ENCODE results near the gene SLX9. TPM values are rescaled to one million over a fixed set of nuclear protein-coding genes. Genes with fewer than 3 reads are reported as not detected.

Gene SLX9
- total RNA-seq, 1 experiment from 2014 or later = 77.2 TPM

DNA sequence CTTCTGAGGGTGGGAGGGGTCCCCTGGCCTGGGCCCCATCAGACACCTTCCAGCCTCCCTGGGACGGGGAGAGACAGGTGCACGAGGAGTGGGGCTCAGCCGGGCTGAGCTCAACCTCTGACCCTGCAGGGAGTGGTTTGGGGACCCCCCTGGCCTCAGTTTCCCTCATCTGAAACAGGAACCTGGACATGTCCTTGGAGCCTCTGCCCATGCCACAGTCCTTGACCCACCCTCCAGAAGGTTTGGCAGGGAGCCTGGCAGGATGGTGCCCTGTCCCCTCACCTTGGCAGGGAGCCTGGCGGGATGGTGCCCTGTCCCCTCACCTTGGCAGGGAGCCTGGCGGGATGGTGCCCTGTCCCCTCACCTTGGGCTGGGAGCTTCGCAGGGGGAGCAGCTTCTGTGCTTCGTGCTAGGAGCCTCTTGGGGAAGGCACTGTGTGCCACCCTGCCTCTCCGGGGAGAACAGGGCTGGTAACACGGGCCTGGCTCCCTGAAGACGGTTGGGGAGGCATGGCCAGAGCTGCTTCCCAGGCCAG, 58.3 kb downstream of the SLX9 start (continued):
- TF ChIP-seq FOXK1 (CRISPR knock-in tag; IDR thresholded peaks at IDR 0.05) = no peak
- no peak for TF ChIP-seq NFATC4 (CRISPR knock-in tag; IDR thresholded peaks at IDR 0.05)

GRCh38 chr21:44998621-44999427, 59.0 kb downstream of the SLX9 start:
- Mint-ChIP-seq H3K4me1 (0 out of 2 replicates have a peak, but pooled peaks cover 2% of the 10 kb centered on the region), H3K27me3 (ENCODE audit: low read depth) (no peaks in the 10 kb centered on the region), H3K4me3 (no peak overlapping the region), H3K27ac (no peak overlapping the region), H3K36me3 (no peaks in the 10 kb centered on the region), H3K9me3 (no peaks in the 10 kb centered on the region)
- ChIA-PET CTCF (interaction anchor here (0.8 to 1.0 kb wide), 4 partner anchors 22 to 138 kb away, joined by 3 to 8 read pairs (median 4); no protein-coding TSS in a partner anchor), POLR2A (no interaction called here)
- TF ChIP-seq ZNF263 (CRISPR knock-in tag; IDR thresholded peaks at IDR 0.05; ENCODE audit: low read depth) = no peak
- no peak for TF ChIP-seq ETV6 (CRISPR knock-in tag; IDR thresholded peaks at IDR 0.05)
- no peak for ATAC-seq
- DNase-seq (ENCODE audit: low spot score) = no peak

- 0 out of 2 replicates have a peak, but pooled peaks cover 2% of the 10 kb centered on the region for H3K4me1 Mint-ChIP-seq
- CTCF ChIA-PET = interaction anchor here (0.8 to 1.0 kb wide), 4 partner anchors 23 to 138 kb away, joined by 3 to 8 read pairs (median 4); no protein-coding TSS in a partner anchor
These were observed 59.7 kb downstream of the SLX9 start for GRCh38 chr21:44999428-44999971.

More at GRCh38 chr21:44999428-44999971, 59.7 kb downstream of the SLX9 start:
- Mint-ChIP-seq H3K36me3 (no peaks in the 10 kb centered on the region), H3K27ac (no peak overlapping the region), H3K4me3 (no peak overlapping the region), H3K27me3 (ENCODE audit: low read depth) (no peaks in the 10 kb centered on the region), H3K9me3 (no peaks in the 10 kb centered on the region)
- no peak for DNase-seq (ENCODE audit: low spot score)
- ATAC-seq = no peak
- POLR2A ChIA-PET = no interaction called here
- TF ChIP-seq EMX1 (CRISPR knock-in tag; IDR thresholded peaks at IDR 0.05) = no peak
- no peak for TF ChIP-seq GTF2I (CRISPR knock-in tag; conservative IDR thresholded peaks at IDR 0.05)
- TF ChIP-seq NFE2L1 (CRISPR knock-in tag; IDR thresholded peaks at IDR 0.05) = no peak
- TF ChIP-seq, protein P1, sequence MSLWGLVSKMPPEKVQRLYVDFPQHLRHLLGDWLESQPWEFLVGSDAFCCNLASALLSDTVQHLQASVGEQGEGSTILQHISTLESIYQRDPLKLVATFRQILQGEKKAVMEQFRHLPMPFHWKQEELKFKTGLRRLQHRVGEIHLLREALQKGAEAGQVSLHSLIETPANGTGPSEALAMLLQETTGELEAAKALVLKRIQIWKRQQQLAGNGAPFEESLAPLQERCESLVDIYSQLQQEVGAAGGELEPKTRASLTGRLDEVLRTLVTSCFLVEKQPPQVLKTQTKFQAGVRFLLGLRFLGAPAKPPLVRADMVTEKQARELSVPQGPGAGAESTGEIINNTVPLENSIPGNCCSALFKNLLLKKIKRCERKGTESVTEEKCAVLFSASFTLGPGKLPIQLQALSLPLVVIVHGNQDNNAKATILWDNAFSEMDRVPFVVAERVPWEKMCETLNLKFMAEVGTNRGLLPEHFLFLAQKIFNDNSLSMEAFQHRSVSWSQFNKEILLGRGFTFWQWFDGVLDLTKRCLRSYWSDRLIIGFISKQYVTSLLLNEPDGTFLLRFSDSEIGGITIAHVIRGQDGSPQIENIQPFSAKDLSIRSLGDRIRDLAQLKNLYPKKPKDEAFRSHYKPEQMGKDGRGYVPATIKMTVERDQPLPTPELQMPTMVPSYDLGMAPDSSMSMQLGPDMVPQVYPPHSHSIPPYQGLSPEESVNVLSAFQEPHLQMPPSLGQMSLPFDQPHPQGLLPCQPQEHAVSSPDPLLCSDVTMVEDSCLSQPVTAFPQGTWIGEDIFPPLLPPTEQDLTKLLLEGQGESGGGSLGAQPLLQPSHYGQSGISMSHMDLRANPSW (CRISPR knock-in tag; conservative IDR thresholded peaks at IDR 0.05; ENCODE audit: low read depth) = no peak
- no peak for TF ChIP-seq NFATC4 (CRISPR knock-in tag; IDR thresholded peaks at IDR 0.05)
- no peak for TF ChIP-seq SMAD3 (CRISPR knock-in tag; IDR thresholded peaks at IDR 0.05; ENCODE audit: borderline replicate concordance)
- no peak for TF ChIP-seq NR1H2 (CRISPR knock-in tag; IDR thresholded peaks at IDR 0.05)
- TF ChIP-seq FOXP1 (CRISPR knock-in tag; IDR thresholded peaks at IDR 0.05; ENCODE audit: borderline replicate concordance) = no peak
- TF ChIP-seq, protein P2, sequence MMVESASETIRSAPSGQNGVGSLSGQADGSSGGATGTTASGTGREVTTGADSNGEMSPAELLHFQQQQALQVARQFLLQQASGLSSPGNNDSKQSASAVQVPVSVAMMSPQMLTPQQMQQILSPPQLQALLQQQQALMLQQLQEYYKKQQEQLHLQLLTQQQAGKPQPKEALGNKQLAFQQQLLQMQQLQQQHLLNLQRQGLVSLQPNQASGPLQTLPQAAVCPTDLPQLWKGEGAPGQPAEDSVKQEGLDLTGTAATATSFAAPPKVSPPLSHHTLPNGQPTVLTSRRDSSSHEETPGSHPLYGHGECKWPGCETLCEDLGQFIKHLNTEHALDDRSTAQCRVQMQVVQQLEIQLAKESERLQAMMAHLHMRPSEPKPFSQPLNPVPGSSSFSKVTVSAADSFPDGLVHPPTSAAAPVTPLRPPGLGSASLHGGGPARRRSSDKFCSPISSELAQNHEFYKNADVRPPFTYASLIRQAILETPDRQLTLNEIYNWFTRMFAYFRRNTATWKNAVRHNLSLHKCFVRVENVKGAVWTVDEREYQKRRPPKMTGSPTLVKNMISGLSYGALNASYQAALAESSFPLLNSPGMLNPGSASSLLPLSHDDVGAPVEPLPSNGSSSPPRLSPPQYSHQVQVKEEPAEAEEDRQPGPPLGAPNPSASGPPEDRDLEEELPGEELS (CRISPR knock-in tag; IDR thresholded peaks at IDR 0.05) = no peak
- TF ChIP-seq PREB (CRISPR knock-in tag; IDR thresholded peaks at IDR 0.05; ENCODE audit: borderline replicate concordance) = no peak
- no peak for TF ChIP-seq MXD4 (CRISPR knock-in tag; IDR thresholded peaks at IDR 0.05; ENCODE audit: borderline replicate concordance)
- no peak for TF ChIP-seq E2F5 (CRISPR knock-in tag; IDR thresholded peaks at IDR 0.05)
- TF ChIP-seq ELF4 (CRISPR knock-in tag; IDR thresholded peaks at IDR 0.05; ENCODE audit: low read depth) = no peak
